Measurements from ENCODE around the gene CASZ1.

DNA sequence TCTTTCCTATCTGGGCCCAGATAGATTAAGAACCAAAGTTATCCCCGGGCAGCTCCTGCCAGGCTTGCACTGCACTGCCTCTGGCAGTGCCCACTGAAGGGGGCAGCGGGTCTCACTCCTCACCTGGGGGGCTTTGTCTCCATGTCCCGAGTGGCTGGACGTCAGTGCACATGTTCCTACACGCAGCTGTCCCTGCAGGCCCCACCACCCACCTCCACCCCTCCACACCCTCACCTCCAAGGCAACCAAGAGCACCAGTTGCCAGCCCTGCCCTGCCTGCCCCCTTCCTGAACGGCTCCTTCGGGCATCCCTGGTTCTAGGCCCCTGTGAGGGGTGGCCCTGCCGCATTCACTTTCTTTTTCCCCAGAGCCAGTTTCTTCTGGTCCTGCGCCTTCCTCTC, 174.5 kb downstream of the CASZ1 start:
- TF ChIP-seq, protein P1, sequence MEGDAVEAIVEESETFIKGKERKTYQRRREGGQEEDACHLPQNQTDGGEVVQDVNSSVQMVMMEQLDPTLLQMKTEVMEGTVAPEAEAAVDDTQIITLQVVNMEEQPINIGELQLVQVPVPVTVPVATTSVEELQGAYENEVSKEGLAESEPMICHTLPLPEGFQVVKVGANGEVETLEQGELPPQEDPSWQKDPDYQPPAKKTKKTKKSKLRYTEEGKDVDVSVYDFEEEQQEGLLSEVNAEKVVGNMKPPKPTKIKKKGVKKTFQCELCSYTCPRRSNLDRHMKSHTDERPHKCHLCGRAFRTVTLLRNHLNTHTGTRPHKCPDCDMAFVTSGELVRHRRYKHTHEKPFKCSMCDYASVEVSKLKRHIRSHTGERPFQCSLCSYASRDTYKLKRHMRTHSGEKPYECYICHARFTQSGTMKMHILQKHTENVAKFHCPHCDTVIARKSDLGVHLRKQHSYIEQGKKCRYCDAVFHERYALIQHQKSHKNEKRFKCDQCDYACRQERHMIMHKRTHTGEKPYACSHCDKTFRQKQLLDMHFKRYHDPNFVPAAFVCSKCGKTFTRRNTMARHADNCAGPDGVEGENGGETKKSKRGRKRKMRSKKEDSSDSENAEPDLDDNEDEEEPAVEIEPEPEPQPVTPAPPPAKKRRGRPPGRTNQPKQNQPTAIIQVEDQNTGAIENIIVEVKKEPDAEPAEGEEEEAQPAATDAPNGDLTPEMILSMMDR (conservative IDR thresholded peaks at IDR 0.05 in 1 of 2, IDR thresholded peaks at IDR 0.05 in 1 of 2; ENCODE audit: low read depth in 1 of 2, low read length in 2 of 2) = no peak
- TF ChIP-seq EZH2 (IDR thresholded peaks at IDR 0.05; ENCODE audit: low read length, missing control alignments) = no peak
